A673 (cell line): ENCODE data around the gene GNAS.

ENCODE experiments used
- EZH2 ChIP-seq: fragments of 200-600 bp; sonication (generic); IDR thresholded peaks from 2 replicates; pipeline ENCODE4 v1.6.1; 2017; ENCODE audit warnings: borderline replicate concordance, low read depth, mild to moderate bottlenecking, mixed read lengths, antibody characterized with exemption, low read length; ENCODE audit not compliant: poor library complexity, severe bottlenecking
- TF ChIP-seq, protein P1 (sequence below): fragments of 300-800, 200-600 bp; sonication (generic); conservative IDR thresholded peaks from 2 replicates; pipeline ENCODE4 v1.5.1; 2017; ENCODE audit warnings: low read depth, mild to moderate bottlenecking, antibody characterized with exemption, low read length, moderate library complexity, mixed read lengths

DNA sequence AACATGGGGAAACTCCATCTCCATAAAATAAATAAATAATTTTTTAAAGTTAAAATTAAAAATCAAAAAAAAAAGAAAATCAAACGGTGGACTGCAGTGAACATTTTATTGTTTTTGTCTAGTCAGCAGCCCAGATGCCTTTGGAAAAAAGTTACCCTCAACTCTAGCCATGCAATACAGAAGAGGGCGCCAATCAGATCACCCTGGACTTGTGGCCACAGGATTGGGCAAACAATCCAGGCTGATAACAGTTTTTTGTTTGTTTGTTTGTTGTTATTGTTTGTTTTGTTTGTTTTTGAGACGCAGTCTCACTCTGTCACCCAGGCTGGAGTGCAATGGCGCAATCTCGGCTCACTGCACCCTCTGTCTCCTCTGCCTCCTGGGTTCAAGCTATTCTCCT, 98.1 kb downstream of the GNAS start:
- TF ChIP-seq, protein P1, sequence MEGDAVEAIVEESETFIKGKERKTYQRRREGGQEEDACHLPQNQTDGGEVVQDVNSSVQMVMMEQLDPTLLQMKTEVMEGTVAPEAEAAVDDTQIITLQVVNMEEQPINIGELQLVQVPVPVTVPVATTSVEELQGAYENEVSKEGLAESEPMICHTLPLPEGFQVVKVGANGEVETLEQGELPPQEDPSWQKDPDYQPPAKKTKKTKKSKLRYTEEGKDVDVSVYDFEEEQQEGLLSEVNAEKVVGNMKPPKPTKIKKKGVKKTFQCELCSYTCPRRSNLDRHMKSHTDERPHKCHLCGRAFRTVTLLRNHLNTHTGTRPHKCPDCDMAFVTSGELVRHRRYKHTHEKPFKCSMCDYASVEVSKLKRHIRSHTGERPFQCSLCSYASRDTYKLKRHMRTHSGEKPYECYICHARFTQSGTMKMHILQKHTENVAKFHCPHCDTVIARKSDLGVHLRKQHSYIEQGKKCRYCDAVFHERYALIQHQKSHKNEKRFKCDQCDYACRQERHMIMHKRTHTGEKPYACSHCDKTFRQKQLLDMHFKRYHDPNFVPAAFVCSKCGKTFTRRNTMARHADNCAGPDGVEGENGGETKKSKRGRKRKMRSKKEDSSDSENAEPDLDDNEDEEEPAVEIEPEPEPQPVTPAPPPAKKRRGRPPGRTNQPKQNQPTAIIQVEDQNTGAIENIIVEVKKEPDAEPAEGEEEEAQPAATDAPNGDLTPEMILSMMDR, result no peak; the same call in 1 of the 2 replicates
- no peak for TF ChIP-seq EZH2
